Testis (tissue), 3 donors: ENCODE results near the gene CPZ. TPM values are rescaled to one million over a fixed set of nuclear protein-coding genes. Genes with fewer than 3 reads are reported as not detected.

Source experiments
- DNase-seq: peaks from one replicate; pipeline ENCODE4 v3.0.0-alpha.2; 2019
- H3K27ac ChIP-seq, 2 donors: fragments of 200-600 bp; sonication (generic); one replicate each; pipeline ENCODE4 v1.5.1; 2019
- H3K27me3 ChIP-seq: fragments of 200-600 bp; sonication (generic); one replicate; pipeline ENCODE4 v1.5.1; 2019
- H3K36me3 ChIP-seq: fragments of 200-600 bp; sonication (generic); one replicate; pipeline ENCODE4 v1.5.1; 2017; ENCODE audit warnings: low read depth; ENCODE audit errors: missing control alignments
- H3K4me1 ChIP-seq: fragments of 200-600 bp; sonication (generic); one replicate; pipeline ENCODE4 v1.5.1; 2019
- H3K4me3 ChIP-seq, 2 donors: fragments of 200-600 bp; sonication (generic); one replicate each; pipeline ENCODE4 v1.5.1; 2017 to 2019
- H3K9me3 ChIP-seq: fragments of 200-600 bp; sonication (generic); one replicate; pipeline ENCODE4 v1.5.1; 2017
- CTCF ChIP-seq, 3 experiments: fragments of 450-650 bp in 2 of 3; fragments of 200-600 bp in 1 of 3; sonication (generic) in 1 of 3; IDR thresholded peaks; one replicate each; pipeline ENCODE4 v1.5.1; 2016 to 2019; ENCODE audit warnings: antibody characterized with exemption in 3 of 3, mild to moderate bottlenecking in 2 of 3, moderate library complexity in 1 of 3
- POLR2A ChIP-seq: fragments of 450-650 bp; IDR thresholded peaks from one replicate; pipeline ENCODE4 v1.6.1; 2017; ENCODE audit warnings: antibody characterized with exemption, mild to moderate bottlenecking, moderate library complexity
- WGBS, 2 donors: methylation state at CpG; one replicate each; pipeline ENCODE4 v1.1.5; 2018; 5-methylcytosine and 5-hydroxymethylcytosine counted together
- intact Hi-C: fragments of 100-400 bp; cut with DNase I; formaldehyde crosslinking; loops from one replicate; pipeline ENCODE4 v1.15.1; 2023; ENCODE audit warnings: low total_unique reads
- polyA plus RNA-seq: library from polyadenylated mRNA; stranded (reverse); fragments of 350-450 nt; fragmentation: Illumina TruSeq; extraction: RNeasy Lipid Tissue Mini Kit (QIAGEN cat#74804); gene quantifications from one replicate; pipeline ENCODE4 v1.2.3, GENCODE V29; 2014; ENCODE audit warnings: low read depth, low replicate concordance; ENCODE audit not compliant: insufficient read depth
- total RNA-seq, 2 donors: library from RNA; depleted of rRNA; stranded (reverse); fragments of >200 nt; gene quantifications; one replicate each; pipeline ENCODE4 v1.2.3, GENCODE V29; 2016

CPZ gene
- total and polyA plus RNA-seq, 3 donors from 2014 or later, result 2.0 to 21.9 (median 10.2) TPM

DNA sequence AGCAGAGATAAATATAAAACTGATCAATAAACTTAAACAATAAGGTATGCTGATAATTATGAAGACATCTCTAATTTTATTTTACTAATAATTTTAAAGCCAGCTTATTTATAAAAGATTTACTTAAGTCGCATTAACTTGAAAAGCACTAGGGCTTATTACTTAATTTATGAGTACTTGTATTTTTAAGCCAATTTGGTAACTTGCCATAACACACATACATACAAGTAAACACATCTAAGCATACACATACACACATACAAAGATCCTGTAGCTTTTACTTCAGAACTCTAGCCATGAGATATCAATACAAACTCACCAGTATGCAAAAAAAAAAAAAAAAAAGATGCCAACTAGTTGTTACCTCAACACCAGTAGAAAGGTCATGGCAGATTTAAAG, 22.4 kb upstream of the CPZ start:
- Histone ChIP-seq H3K36me3 (no peaks in the 10 kb centered on the region), H3K27ac (no peak overlapping the region), H3K4me1 (no peaks in the 10 kb centered on the region), H3K4me3 (no peak overlapping the region), H3K9me3 (no peaks in the 10 kb centered on the region), H3K27me3 (no peaks in the 10 kb centered on the region)
- DNase-seq, result no peak
- WGBS, 2 donors, result 79 to 82% methylated on average over 1 of the region's 1 CpG
- TF ChIP-seq POLR2A, result no peak
- no peak for TF ChIP-seq CTCF (IDR thresholded peaks at IDR 0.05)
- intact Hi-C loops, result no loop called here

DNA sequence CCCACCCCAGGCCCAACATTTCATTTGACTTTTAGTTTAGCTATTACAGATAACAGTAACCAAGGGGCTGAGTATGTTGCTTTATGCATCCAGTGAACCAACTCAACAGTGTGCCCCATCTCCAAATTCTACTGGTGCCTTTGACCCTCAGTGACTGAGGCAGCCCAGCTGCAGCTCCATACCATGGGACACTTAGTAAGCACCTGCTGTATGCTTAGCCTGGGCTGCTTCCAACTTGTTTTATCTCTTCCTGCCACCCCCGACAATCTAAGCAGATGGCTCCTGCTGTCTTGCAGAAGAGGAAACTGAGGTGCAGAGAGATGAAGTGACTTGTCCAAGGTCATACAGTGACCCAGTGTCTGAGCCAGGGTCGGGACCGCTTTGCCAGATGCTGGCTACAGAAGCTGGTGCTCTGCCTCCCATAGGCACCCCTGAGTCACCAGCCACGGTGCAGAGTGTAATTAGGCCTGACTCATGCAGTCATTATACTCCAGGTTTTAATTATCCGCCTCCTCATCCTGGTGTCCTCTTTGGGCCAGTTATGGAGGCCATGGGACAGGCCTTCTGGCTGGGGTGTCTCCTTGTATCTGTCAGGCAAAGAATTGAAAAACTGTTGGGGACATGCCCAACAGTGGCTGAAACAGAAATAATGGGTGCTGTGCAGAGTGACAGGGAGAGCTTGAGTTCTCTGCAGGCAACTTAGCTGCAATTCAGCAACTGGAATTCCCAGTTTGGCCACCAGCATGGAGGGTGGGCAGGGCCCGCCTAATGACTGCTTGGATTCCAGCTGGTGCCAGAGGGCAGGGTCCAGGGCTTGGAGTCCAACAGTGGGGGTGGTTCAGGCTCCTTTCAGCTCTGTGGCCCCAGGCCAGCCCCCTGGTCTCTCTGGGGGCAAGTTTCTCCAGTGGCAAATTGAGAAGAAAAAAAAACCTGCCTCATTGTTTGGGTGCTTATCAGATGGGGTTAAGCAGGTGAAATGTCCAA, 20.6 kb upstream of the CPZ start:
- H3K4me1 ChIP-seq, result no peaks in the 10 kb centered on the region
- WGBS, 2 donors, result 74 to 78% methylated on average over 6 of the region's 6 CpGs
- intact Hi-C loops, result no loop called here
- no peaks in the 10 kb centered on the region for H3K27me3 ChIP-seq
- no peaks in the 10 kb centered on the region for H3K36me3 ChIP-seq
- H3K9me3 ChIP-seq, result no peaks in the 10 kb centered on the region
- no peak for DNase-seq
- TF ChIP-seq POLR2A, result no peak
- TF ChIP-seq CTCF (IDR thresholded peaks at IDR 0.05), result no peak
- no peak overlapping the region for H3K27ac ChIP-seq
- no peak overlapping the region for H3K4me3 ChIP-seq

GRCh38 chr4:8573266-8573665, 19.3 kb upstream of the CPZ start:
- WGBS, 2 donors, result 88 to 91% methylated on average over 5 of the region's 5 CpGs
- Histone ChIP-seq H3K9me3 (no peaks in the 10 kb centered on the region), H3K36me3 (no peaks in the 10 kb centered on the region), H3K27ac (no peak overlapping the region), H3K4me1 (no peaks in the 10 kb centered on the region), H3K27me3 (no peaks in the 10 kb centered on the region), H3K4me3 (no peak overlapping the region)
- no peak for DNase-seq
- intact Hi-C loops, result no loop called here
- no peak for TF ChIP-seq CTCF (IDR thresholded peaks at IDR 0.05)
- no peak for TF ChIP-seq POLR2A

GRCh38 chr4:8574796-8575370, 17.7 kb upstream of the CPZ start:
- Histone ChIP-seq H3K27ac (no peak overlapping the region), H3K27me3 (no peaks in the 10 kb centered on the region), H3K4me3 (no peak overlapping the region), H3K36me3 (no peaks in the 10 kb centered on the region), H3K9me3 (no peaks in the 10 kb centered on the region), H3K4me1 (no peaks in the 10 kb centered on the region)
- intact Hi-C loops, result no loop called here
- WGBS, 2 donors, result 86 to 91% methylated on average over 3 to 4 of the region's 5 CpGs
- TF ChIP-seq POLR2A, result no peak
- TF ChIP-seq CTCF (IDR thresholded peaks at IDR 0.05), result no peak
- no peak for DNase-seq
